Panc1 (cell line): ENCODE results near the gene UCHL5. TPM values are rescaled to one million over a fixed set of nuclear protein-coding genes. Genes with fewer than 3 reads are reported as not detected.
A peak's percentile ranks its signal among the peaks of the same experiment; 100 is the strongest.
"Not testable (repeated sequence)": the region's sequence is repeated elsewhere in the genome, so short reads cannot be mapped to it uniquely, and the experiment has no call there.

ENCODE experiments used
- ATAC-seq: fragments of 200-7000 bp; cut with Tn5 transposase; 2 replicates; pipeline ENCODE4 v1.9.1; 2020; ENCODE audit warnings: mild to moderate bottlenecking, moderate library complexity
- BruUV-seq: library from RNA; stranded (reverse); fragments of 400-500 nt; replicated peaks from 2 replicates; lab custom pipeline; 2021; lab: Mats Ljungman, UMichigan
- CTCF ChIA-PET: fragments of 300-600 bp; sonication (Branson Sonifier 250); formaldehyde crosslinking; loops from one replicate; lab custom pipeline; 2022; ENCODE audit warnings: antibody characterized with exemption; lab: Charles Lee
- POLR2A ChIA-PET: fragments of 300-600 bp; sonication (Branson Sonifier 250); formaldehyde crosslinking; loops from one replicate; lab custom pipeline; 2022; ENCODE audit warnings: antibody characterized with exemption; lab: Charles Lee
- DNase-seq: peaks from one replicate; pipeline ENCODE4 v3.0.0-alpha.2; 2010; ENCODE audit warnings: low read depth, low spot score
- H3K27ac ChIP-seq: 2 replicates; pipeline ENCODE4 v1.5.1; 2011; ENCODE audit warnings: mild to moderate bottlenecking, low read length, inconsistent platforms
- H3K27me3 ChIP-seq: fragments of 200-500 bp; sonication (Bioruptor generic); 2 replicates; pipeline ENCODE4 v1.6.0; 2014; ENCODE audit warnings: low read length, inconsistent platforms; ENCODE audit not compliant: control insufficient read depth, insufficient read depth
- H3K36me3 ChIP-seq: fragments of 200-500 bp; sonication (Bioruptor generic); 2 replicates; pipeline ENCODE4 v1.5.1; 2014; ENCODE audit warnings: inconsistent platforms, mild to moderate bottlenecking, low read length, moderate library complexity; ENCODE audit not compliant: control insufficient read depth, insufficient read depth
- H3K4me1 ChIP-seq: 2 replicates; pipeline ENCODE4 v1.5.1; 2011; ENCODE audit warnings: inconsistent platforms, mild to moderate bottlenecking, low read length, moderate library complexity; ENCODE audit not compliant: control insufficient read depth, insufficient read depth
- H3K4me3 ChIP-seq, 2 experiments: 2 replicates each; pipeline ENCODE4 v1.5.1; 2011 to 2012; ENCODE audit warnings: low read depth in 2 of 2, low read length in 2 of 2, mild to moderate bottlenecking in 2 of 2, inconsistent platforms in 1 of 2, moderate library complexity in 1 of 2
- H3K9me3 ChIP-seq: fragments of 200-500 bp; sonication (Bioruptor generic); 2 replicates; pipeline ENCODE4 v1.5.1; 2014; ENCODE audit warnings: low read depth, mild to moderate bottlenecking, inconsistent platforms, low read length, moderate library complexity; ENCODE audit not compliant: control insufficient read depth, insufficient read depth
- CTCF ChIP-seq: fragments of 450-650 bp; IDR thresholded peaks from 2 replicates; pipeline ENCODE4 v1.5.1; 2017; ENCODE audit warnings: mild to moderate bottlenecking
- POLR2AphosphoS5 ChIP-seq: IDR thresholded peaks from 2 replicates; pipeline ENCODE4 v1.6.1; 2012; ENCODE audit warnings: mild to moderate bottlenecking, low read depth, low read length, moderate library complexity
- REST ChIP-seq, 2 experiments: IDR thresholded peaks; 2 replicates each; pipeline ENCODE4 v1.6.1; 2011 to 2012; ENCODE audit warnings: low read depth in 2 of 2, control low read depth in 1 of 2, low read length in 1 of 2, mild to moderate bottlenecking in 1 of 2, moderate library complexity in 1 of 2; ENCODE audit not compliant: insufficient read depth in 1 of 2
- SIN3A ChIP-seq: IDR thresholded peaks from 2 replicates; pipeline ENCODE4 v1.6.1; 2012; ENCODE audit warnings: low read depth, mild to moderate bottlenecking, low read length, moderate library complexity, borderline replicate concordance; ENCODE audit not compliant: insufficient read depth
- TCF7L2 ChIP-seq: IDR thresholded peaks from 2 replicates; pipeline ENCODE4 v1.6.1; 2011; ENCODE audit warnings: mild to moderate bottlenecking, low read depth, low read length, inconsistent platforms
- in situ Hi-C: cut with HindIII; loops from 2 replicates; pipeline ENCODE4 v1.10.0; 2016; ENCODE audit warnings: low sequenced_read_pairs, low pct_unique_long_range_greater_than_20kb
- intact Hi-C: fragments of 100-400 bp; cut with micrococcal nuclease; formaldehyde crosslinking; loops from one replicate; pipeline ENCODE4 v1.10.0; 2022; ENCODE audit not compliant: unreplicated experiment
- total RNA-seq: library from RNA; stranded (reverse); gene quantifications from one replicate; pipeline ENCODE4 v1.2.1, GENCODE V29; 2021; ENCODE audit not compliant: unreplicated experiment

UCHL5 gene
- total RNA-seq, 1 experiment from 2014 or later: 42.6 TPM

- POLR2A ChIA-PET: interaction anchor here (0.8 kb wide), 1 partner anchor 12 kb away, joined by 3 read pairs; no protein-coding TSS in a partner anchor
- H3K4me1 ChIP-seq: peaks cover 19% of the 10 kb centered on the region
- ATAC-seq: peak; percentile 47
- no peaks in the 10 kb centered on the region for H3K9me3 ChIP-seq
- DNase-seq: no peak
- H3K27ac ChIP-seq: peak overlapping the region; percentile 93
- H3K36me3 ChIP-seq: peaks cover 22% of the 10 kb centered on the region
- in situ Hi-C loops (no loop called here), intact Hi-C loops (no loop called here)
- H3K27me3 ChIP-seq: no peaks in the 10 kb centered on the region
- CTCF ChIA-PET: no interaction called here
- no TSS peak for BruUV-seq
- H3K4me3 ChIP-seq: peak overlapping the region; percentile 95
- TF ChIP-seq CTCF (no peak), TCF7L2 (no peak), SIN3A (no peak), POLR2AphosphoS5 (no peak), REST (IDR thresholded peaks at IDR 0.05; ENCODE audit: insufficient read depth in 1 of 2, low read depth in 2 of 2, low read length in 1 of 2) (no peak)
Measured at GRCh38 chr1:193058529-193059281, 455 bp downstream of the UCHL5 start.

GRCh38 chr1:193054169-193054675 is 4.9 kb downstream of the UCHL5 start:
- in situ Hi-C loops: no loop called here
- Histone ChIP-seq H3K36me3 (peaks cover 21% of the 10 kb centered on the region), H3K4me3 (no peak overlapping the region), H3K4me1 (peaks cover 11% of the 10 kb centered on the region), H3K9me3 (no peaks in the 10 kb centered on the region), H3K27me3 (no peaks in the 10 kb centered on the region), H3K27ac (no peak overlapping the region)
- TF ChIP-seq CTCF: no peak
- TF ChIP-seq TCF7L2: no peak
- no peak for TF ChIP-seq SIN3A
- CTCF ChIA-PET: no interaction called here
- ATAC-seq (no peak), DNase-seq (no peak)
- POLR2A ChIA-PET: no interaction called here
- intact Hi-C loops: no loop called here
- BruUV-seq: no TSS peak

- ATAC-seq, BruUV-seq, H3K27ac ChIP-seq, in situ Hi-C loops, DNase-seq, CTCF ChIA-PET, H3K9me3 ChIP-seq, intact Hi-C loops, H3K27me3 ChIP-seq, POLR2A ChIA-PET, H3K4me3 ChIP-seq, H3K4me1 ChIP-seq: not testable (repeated sequence)
- peaks cover 23% of the 10 kb centered on the region for H3K36me3 ChIP-seq
Measured at GRCh38 chr1:193048913-193049312, 10.2 kb downstream of the UCHL5 start.
